ENCODE results near the gene UGT2A2.

GRCh38 chr4:69601065-69601464 is 38.4 kb downstream of the UGT2A2 start:
- no peak for TF ChIP-seq GATA2 (IDR thresholded peaks at IDR 0.05; ENCODE audit: low read depth, low read length)
- no peak for TF ChIP-seq GATA3 (IDR thresholded peaks at IDR 0.05; ENCODE audit: low read depth, low read length)

All from SH-SY5Y (cell line).